HT-29 (cell line): ENCODE measurements around the gene NCOA7. TPM values are rescaled to one million over a fixed set of nuclear protein-coding genes. Genes with fewer than 3 reads are reported as not detected.
"Not testable (repeated sequence)": the region's sequence is repeated elsewhere in the genome, so short reads cannot be mapped to it uniquely, and the experiment has no call there.

Experiments used
- DNase-seq: peaks from one replicate; pipeline ENCODE4 v3.0.0-alpha.2; 2015; ENCODE audit warnings: low spot score
- total RNA-seq: library from RNA; depleted of rRNA; stranded (reverse); fragments of >200 nt; shearing (Covaris generic); gene quantifications from 2 replicates; pipeline ENCODE4 v1.2.3, GENCODE V29; 2014

The NCOA7 gene
- total RNA-seq, 1 experiment from 2014 or later: 11.6 TPM

- no peak for DNase-seq
Measured at GRCh38 chr6:125754566-125754965, 36.2 kb upstream of the NCOA7 start.

- no peak for DNase-seq
Measured at GRCh38 chr6:125759184-125759902, 31.4 kb upstream of the NCOA7 start.

GRCh38 chr6:125759959-125760457 lies 30.8 kb upstream of the NCOA7 start:
- DNase-seq: no peak

DNA sequence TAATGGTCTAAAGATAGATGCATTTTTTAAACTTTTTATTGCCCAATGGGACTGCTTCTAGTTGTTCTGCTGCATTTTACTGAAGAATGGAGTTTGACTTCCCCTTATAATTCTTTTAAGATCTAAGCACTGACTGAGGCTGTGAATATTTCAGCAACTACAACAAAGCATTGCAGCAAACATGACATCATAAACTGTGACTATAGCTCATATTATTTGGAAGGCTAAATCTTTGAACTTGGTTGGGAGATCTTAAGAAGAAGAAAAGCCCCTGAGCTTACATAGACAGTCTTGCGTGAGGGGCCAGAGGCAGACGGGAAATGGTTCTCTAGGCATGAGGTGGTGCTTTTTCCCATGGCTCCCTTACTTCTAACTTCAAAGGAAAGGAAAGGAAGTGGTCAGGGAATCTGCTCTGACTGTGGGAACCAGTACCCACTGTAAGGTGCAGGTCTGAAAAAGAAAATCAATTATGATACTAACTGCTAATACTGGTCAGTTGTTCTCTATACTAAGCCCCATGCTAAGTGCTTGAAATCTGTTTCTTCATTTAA lies 26.6 kb upstream of the NCOA7 start:
- DNase-seq: no peak

- no peak for DNase-seq
Measured at GRCh38 chr6:125765944-125766343, 24.8 kb upstream of the NCOA7 start.

DNA sequence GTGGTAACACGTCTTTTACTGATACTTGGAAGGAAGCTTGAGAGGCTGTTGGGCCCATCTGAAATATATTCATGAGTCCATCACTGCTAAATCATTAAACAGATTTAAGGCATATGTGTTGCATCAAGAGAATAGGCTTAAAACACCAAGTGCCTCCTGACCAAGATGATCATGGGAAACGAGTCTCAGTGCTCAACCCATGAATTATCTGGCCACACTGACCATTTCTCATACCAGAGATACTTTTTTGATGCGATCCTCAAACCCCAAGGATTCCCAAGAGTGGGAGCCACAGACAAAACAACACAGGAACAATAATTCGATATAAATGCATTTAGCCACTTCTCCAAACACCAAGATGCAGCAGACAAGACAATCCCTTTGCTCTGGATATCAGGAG lies 24.1 kb upstream of the NCOA7 start:
- DNase-seq: no peak

DNA sequence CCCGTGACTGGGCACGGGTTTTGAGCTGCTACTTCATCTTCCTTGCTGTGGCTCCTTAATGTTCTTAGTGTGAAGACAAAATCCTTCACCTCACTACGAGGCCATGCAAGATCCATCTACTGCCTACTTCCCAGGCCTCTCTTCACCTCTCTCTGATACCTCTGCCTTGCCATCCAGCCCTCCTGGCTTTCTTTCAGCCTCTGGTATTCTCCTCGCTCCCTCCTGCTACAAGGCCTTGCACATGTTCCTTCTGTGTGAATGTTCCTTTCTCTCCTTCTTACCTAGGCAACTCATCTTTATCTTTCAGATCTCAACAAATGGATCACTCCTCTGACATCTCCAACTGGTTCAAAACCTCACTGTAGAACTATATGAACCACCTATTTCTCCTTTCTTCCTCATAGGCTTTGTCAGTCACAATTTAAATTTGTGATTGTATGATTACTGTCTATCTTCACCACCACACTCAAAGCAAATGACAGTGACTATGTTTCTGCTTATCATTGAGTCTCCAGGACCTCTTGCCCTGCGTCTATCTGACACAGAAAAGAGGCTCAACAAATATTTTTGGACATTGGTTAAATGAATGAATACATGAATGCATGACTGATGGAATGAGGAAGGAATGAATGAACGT lies 21.5 kb upstream of the NCOA7 start:
- no peak for DNase-seq

DNA sequence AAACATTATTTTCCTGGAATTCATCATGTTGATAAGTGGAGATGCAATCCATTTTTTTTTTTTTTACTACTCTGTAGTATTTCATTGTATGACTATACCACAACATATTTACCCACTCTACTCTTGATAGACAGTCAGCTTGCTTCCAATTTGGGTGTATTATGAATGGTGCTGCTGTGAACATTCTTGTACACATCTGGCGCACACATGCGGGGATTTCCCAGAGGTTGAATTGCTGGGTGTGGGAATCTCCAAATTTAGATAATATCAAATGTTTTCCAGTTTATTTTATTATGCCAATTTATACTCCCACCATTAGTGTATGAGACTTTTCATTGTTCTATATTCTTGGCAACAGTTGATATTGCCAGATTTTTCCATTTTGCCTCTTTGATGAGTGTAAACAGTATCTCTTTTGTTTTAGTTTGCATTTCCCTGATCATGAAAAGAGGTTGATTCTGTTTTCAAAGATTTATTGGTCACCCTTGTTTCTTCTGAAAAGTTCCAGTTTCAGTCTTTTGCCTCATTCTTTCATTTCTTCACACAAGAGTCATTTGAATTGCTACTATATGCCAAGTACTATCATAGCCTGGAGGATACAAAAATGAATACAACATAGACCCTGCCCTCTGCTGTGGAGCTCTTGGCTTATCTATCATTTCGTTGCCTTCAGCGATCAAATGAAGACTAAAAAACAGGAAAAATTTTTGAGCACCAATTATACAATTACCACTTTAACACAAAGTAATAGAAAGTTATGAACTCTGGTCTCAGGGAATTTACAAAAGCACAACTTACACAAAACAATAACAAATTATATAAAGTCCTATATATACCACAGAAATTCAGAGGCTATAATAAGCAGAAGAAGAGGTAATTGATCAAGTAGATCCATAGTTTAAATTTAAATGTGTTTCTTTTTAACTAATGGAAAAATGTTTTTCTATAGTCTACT lies 17.1 kb upstream of the NCOA7 start:
- DNase-seq: no peak

- not testable (repeated sequence) for DNase-seq
Measured at GRCh38 chr6:125776107-125776826, 14.5 kb upstream of the NCOA7 start.

DNA sequence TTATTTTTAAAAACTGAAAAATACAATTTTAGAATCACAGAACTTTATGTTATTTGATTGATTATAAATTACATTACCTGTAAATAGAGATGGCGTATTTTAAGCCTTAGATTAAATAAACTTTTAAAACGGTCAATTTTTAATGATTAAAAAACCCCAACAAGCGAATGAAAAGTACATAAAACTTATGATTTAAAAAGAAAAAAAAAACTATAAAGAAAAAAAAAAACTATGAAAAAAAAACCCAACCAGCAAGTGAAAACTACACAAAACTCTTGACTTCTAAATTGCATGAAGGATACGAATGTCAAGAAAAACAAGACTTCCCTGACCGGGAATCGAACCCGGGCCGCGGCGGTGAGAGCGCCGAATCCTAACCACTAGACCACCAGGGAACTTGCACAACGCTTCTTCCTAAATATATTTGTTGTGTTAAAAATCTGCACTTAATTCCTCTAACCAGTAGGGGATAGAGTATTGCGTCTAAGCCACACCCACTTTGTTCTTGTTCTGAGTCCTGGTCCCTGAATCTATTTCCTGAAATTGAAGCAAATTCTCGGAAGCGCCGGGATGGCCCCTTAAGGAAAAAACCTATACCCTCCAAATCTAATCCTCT lies 10.7 kb upstream of the NCOA7 start:
- peak; percentile 97 for DNase-seq

DNA sequence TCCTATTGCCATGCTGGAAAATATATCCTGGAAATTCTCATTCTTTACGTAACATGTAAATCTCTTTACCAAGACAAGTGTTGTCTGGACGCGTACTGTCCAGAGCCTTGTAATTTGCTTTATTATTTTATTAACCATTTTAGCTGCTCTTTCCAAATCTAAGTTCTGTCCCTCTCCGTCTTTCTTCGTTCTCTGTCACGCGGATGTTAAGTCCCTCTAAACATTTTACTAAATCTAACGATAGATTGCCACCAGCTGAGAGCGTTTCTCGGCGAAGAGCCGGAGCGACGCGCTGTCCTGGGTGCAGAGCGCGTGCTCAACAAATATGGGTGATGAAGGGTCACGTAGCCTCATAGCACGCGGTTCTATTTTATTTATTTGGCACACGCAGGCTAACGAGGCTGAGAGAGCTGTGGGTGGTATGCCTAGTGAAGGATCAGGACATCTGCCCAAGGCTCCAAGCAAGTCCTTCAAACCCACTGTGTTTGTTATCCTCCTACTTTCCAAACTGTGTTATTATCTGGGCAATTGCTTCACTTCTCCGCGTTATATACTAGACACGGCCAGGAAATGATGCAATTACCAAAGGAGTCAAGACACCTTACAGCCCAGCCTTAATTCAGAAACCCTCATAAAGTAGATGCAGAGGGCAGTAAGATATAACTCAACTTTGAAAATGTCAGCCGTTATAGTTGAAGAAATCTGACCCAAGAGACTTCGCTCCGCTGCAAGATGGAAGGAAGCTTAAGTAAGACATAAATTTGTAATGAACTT lies 10.0 kb upstream of the NCOA7 start:
- DNase-seq: peak; percentile 87

DNA sequence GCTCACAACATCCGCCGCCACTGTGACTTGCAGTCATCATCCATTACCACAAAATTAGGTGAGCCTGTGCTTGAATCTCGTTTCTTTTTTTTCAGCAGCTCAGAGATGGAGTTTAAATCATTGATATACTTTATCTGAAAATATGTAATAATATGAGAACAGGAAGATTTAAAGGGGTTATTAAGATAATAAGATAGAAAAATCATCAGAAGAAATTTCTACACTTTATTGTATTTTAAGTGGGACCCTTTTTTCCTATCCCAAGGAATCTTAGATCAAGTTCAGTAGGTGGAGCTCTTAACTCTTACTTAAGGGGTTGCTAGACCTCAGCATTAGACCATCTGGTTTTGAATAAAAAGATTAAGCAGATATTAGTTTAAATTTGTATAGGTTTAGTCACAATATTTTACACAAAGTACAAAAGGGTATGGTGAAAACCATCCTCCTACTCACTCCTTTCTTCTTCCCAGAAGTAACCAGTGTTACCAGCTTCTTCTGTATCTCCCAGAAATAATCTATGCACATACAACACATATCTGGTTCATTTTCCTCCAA lies 9.4 kb upstream of the NCOA7 start:
- DNase-seq: no peak

DNA sequence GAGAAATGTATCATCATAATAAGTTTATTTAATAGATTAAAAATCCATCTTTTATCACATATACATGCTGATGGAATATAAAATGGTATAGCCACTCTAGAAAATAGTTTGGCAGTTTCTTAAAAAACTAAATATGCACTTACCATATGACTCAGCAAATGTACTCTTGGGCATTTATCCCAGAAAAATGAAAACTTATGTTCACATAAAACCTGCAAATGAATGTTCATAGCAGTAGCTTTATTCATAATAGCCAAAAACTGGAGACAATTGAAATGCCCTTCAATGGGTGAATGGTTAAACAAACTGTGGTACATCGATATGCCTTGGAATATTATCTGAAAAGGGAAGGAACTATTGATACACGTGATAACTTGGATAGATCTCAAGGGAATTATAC lies 6.4 kb upstream of the NCOA7 start:
- no peak for DNase-seq

- DNase-seq: peak; percentile 48
Measured at GRCh38 chr6:125787791-125788190, 3.0 kb upstream of the NCOA7 start.

DNA sequence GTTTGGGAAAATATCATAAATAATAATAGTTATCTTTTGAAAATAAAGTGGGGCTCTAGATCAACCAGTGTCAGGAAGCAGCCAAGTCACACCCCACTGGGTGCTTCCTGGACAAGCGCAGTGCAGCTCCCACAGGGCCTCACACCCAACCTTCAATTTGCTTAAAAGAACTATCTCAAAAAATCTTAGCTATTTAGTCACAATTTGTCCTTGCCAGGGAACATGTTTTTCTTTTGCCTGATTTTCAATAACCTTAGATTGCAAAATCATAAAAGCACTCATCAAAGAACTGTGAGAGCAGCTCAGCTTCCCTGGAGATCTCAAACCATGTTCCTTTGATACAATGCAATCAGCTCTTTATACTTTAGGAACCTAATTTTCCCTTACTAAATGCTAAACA lies 1.6 kb upstream of the NCOA7 start:
- DNase-seq: no peak

GRCh38 chr6:125789576-125790357 lies 993 bp upstream of the NCOA7 start:
- peak; percentile 57 for DNase-seq

GRCh38 chr6:125791151-125791819 lies 525 bp downstream of the NCOA7 start:
- DNase-seq: peak; percentile 67

- DNase-seq: no peak
Measured at GRCh38 chr6:125791820-125792165, 1.0 kb downstream of the NCOA7 start.
